GM21717 (cell line): ENCODE data around the gene HECW1.

Experiments used
- ATAC-seq: cut with Tn5 transposase; IDR thresholded peaks from one replicate; pipeline ENCODE4 v1.9.1; 2021; ENCODE audit warnings: mild to moderate bottlenecking, moderate library complexity; ENCODE audit not compliant: unreplicated experiment

The HECW1 gene

GRCh38 chr7:43142703-43143102 lies 30.3 kb downstream of the HECW1 start:
- no peak for ATAC-seq

DNA sequence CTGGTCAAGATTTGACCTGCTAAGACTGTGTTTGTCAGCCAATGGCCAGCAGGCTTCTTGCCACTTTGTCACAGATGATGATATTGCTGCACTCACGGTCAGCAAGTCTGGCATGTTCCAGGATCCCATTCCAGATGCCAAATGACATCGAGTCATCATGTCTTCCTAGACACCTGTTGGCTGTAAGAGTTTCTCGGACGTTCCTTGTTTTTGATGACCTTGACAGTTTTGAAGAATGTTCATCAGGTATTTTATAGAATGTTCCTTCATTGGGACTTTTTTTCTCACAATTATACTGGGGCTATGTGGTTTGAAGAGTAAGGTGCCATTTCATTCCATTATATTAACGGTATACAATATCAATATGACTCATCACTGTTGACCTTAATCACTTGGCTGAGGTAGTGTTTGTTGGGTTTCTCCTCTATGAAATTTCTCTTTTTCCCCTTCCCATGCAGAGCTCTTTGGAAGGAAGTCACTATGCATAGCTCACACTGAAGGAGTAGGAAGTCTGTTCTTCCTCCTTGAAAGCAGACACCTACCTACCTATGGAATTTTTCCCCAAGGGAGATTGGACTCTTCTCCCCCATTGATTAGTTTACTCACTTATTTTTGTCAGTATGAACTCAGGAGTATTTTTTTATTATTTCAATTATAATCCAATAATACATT lies 31.6 kb downstream of the HECW1 start:
- no peak for ATAC-seq

DNA sequence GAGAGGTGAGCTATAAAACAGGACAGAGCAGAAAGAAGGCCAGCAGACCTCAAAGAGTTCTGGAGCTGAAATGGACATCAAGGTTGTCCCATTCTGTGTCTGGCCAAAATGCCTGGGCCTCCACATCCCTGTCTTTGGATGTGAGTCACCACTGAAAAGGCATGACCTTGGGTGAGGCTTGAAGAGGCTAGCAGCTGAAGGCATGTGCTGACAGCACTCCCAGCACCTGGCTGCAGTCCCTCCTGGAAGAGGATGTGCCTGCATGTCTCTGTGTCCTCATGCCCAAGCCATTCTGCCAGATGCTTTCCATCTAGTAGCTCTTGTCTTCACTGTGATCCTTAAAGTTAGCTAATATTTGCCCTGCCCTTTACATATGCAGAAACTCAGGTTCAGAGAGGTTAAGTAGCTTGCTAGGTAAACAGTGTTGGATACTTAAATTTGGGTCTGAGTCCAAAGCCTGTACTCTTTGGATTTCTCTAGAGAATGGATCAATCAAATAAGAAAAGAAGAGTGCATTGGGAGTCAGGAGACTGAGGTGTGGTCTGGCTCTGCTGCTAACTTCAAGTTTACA lies 35.8 kb downstream of the HECW1 start:
- no peak for ATAC-seq

DNA sequence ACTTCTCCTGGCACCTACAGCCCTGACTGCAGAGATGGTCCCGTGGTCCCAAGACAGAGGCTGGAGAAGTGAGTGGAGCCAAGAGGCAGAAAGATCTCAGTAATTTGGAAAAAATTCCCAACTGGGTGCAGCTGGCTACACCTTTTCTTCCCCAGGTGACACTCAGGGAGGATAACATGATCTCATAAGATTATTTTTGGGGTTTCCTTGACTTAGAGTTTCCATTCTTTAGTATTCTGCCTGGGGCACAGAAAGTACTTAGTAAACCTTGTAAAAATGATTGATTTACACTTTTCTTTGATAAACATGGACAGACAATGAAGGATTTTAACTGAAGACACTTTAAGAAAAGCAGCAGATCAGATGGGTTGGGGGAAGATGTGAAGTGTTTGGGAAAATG lies 38.6 kb downstream of the HECW1 start:
- no peak for ATAC-seq

- no peak for ATAC-seq
Observed at GRCh38 chr7:43152696-43153095, 40.2 kb downstream of the HECW1 start.

DNA sequence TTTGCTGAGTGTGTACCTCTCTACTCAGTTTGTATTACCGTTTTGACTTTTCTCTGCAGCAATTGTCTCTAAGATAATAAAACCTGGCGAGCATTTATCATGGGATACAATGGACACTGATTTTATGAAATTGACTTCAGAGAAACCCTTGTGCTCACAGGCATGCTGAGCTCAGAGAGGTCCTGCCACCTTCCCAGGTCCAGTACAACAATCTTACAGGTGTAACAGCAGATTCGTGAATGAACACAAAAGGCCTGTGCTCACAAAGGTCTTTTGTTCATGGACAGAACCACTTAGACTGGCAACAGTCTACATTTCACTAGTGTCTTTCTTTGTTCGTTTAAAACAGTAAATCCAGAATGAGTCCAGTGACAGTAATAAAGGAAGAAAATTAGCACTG lies 43.2 kb downstream of the HECW1 start:
- no peak for ATAC-seq

DNA sequence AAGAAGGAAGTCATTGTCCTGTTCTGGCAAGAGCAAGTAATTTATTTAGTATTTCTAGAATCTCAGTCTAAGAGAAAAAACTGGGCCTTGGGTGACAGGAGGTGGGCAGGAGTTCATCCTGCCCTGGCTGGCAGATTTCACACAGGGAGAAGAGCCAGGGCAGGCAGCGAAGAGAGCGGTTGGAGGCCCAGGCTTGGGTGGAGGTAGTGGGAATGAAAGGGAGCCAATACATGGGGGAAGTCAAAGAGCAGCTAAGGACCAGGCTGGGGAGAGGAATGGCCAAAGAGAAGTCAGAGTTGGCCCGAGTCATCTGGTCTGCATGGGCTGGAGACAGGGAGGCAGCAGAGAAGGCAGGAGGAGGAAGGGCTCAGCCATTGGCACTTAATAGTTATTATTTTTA lies 51.4 kb downstream of the HECW1 start:
- no peak for ATAC-seq

GRCh38 chr7:43164757-43165156 lies 52.3 kb downstream of the HECW1 start:
- peak; percentile 93 for ATAC-seq

DNA sequence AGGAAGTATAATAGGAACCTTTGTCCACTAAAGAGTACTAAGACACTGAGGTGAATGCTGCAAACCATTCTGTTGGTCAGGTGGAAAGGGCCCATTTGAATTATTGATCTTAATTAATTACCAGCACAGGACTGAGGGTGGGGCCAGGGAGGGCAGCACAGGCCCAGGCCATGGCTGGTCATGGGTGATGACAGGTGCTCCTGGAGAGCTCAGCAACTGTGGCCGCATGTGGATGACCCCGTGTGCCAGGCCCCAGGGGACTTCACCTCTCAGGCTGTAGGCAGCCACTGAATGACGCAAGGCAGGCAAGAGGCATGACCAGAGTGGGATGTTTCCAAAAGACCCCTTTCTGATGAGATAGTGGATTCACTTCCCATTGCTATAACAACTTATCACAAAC lies 54.2 kb downstream of the HECW1 start:
- ATAC-seq = no peak

DNA sequence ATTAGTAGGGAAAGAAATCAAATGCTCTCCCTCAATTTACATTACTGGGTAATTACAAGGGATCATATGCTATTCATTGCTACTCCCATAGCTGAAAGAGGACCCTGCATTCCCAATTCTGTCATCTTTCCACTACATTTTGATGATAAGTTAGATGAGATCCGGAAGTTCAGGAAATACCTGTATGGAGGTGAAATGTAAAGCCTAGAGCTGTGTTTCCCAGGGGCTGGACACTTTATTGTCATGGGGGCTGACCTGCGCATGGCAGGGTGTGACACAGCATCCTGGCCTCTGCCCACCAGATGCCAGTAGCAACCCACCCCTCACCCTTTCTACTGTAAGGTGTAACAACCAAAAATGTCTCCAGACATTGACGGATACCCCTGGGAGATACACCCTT lies 56.6 kb downstream of the HECW1 start:
- no peak for ATAC-seq

- ATAC-seq = no peak
Observed at GRCh38 chr7:43170571-43170970, 58.1 kb downstream of the HECW1 start.

GRCh38 chr7:43175570-43176200 lies 63.2 kb downstream of the HECW1 start:
- no peak for ATAC-seq

GRCh38 chr7:43179393-43179792 lies 66.9 kb downstream of the HECW1 start:
- no peak for ATAC-seq

DNA sequence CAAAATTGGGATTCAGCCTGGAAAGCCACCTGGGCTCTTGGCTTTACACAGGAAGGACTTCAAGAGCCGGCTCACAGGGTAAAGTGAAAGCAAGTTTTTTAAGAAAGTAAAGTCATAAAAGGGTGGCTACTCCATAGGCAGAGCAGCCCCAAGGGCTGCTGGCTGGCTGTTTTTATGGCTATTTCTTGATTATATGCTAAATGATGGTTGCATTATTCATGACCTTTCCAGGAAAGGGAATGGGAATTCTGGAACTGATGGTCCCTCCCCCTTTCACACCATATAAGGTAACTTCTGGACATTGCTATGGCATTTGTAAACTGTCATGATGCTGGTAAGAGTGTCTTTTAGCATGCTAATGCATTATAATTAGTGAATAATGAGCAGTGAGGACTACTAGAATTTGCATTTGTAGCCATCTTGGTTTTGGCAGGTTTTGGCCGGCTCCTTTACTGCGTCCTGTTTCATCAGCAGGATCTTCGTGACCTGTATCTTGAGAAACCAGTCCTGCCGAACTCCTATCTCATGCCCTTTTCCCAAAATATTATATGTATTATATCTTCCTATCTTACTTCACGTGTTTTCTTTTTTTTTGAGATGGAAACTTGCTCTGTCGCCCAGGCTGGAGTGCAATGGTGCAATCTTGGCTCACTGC lies 80.5 kb downstream of the HECW1 start:
- ATAC-seq = no peak

GRCh38 chr7:43193893-43194292 lies 81.4 kb downstream of the HECW1 start:
- ATAC-seq = no peak

- no peak for ATAC-seq
Observed at GRCh38 chr7:43195256-43195655, 82.8 kb downstream of the HECW1 start.

DNA sequence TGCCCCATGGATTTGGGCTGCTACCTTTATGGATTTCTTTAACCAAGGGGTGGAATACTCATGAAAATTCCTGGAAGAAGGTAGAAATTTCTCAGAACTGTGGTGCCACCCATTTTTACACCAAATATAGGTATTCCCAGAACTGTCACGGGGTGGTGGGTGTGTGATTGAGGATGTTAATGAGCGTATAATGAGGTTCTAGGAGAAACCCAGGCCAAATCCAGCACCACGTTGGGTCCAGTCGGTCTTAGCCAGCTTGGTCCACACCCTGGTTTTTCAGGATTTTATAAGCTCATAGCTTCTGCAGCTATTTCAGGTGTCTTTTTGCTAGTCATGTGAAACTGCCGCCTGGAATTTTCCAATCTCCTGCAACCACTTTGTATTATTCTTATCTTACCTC lies 83.3 kb downstream of the HECW1 start:
- ATAC-seq = no peak

DNA sequence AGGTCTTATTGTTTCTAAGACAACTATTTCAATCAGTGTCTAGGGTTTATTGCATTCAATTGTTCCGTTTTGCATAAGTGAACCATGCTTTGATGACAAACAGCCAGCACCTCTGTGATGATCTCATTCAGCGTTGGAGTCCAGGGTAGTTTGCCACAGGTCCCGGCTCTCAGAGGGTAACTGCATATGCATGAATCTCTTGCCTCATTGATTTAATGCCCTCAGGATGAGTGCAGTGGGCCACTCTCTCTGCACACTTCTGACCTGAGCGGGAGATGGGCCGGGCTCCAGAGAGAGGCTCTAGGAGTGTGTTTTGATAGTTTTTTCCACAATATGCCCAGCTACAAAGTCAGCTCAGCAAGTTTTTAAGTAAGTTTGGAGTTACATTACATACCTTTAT lies 83.9 kb downstream of the HECW1 start:
- no peak for ATAC-seq

GRCh38 chr7:43198016-43198415 lies 85.6 kb downstream of the HECW1 start:
- ATAC-seq = no peak

- ATAC-seq = no peak
Observed at GRCh38 chr7:43198599-43199090, 86.2 kb downstream of the HECW1 start.

- ATAC-seq = no peak
Observed at GRCh38 chr7:43199371-43200160, 87.1 kb downstream of the HECW1 start.
